Liver (tissue), 9 donors: ENCODE results near the gene ACP6. TPM values are rescaled to one million over a fixed set of nuclear protein-coding genes. Genes with fewer than 3 reads are reported as not detected.
A peak's percentile ranks its signal among the peaks of the same experiment; 100 is the strongest.

Experiments
- DNase-seq: peaks from one replicate; pipeline ENCODE4 v3.0.0-alpha.2; 2017; ENCODE audit warnings: low spot score
- H3K27ac ChIP-seq, 2 donors: one replicate each; pipeline ENCODE4 v1.7.0; 2013; ENCODE audit warnings: inconsistent platforms in 2 of 2, low read length in 2 of 2, control low read depth in 1 of 2, low read depth in 1 of 2, mild to moderate bottlenecking in 1 of 2
- H3K27me3 ChIP-seq, 4 donors: one replicate each; pipeline versions ENCODE4 v1.6.1 to v1.7.0; 2013; ENCODE audit warnings: low read length in 3 of 4, inconsistent platforms in 1 of 4, mild to moderate bottlenecking in 1 of 4, moderate library complexity in 1 of 4; ENCODE audit not compliant: control insufficient read depth in 4 of 4, insufficient read depth in 4 of 4
- H3K36me3 ChIP-seq, 4 donors: one replicate each; pipeline versions ENCODE4 v1.6.1 to v1.7.0; 2013; ENCODE audit warnings: low read length in 3 of 4, mild to moderate bottlenecking in 3 of 4, low read depth in 1 of 4, moderate library complexity in 1 of 4; ENCODE audit not compliant: control insufficient read depth in 4 of 4, insufficient read depth in 3 of 4
- H3K4me1 ChIP-seq, 4 donors: one replicate each; pipeline versions ENCODE4 v1.6.1 to v1.7.0; 2013; ENCODE audit warnings: low read length in 3 of 4, mild to moderate bottlenecking in 3 of 4, moderate library complexity in 1 of 4; ENCODE audit not compliant: control insufficient read depth in 4 of 4, insufficient read depth in 4 of 4
- H3K4me3 ChIP-seq, 3 donors: one replicate each; pipeline versions ENCODE4 v1.6.1 to v1.7.0; 2013; ENCODE audit warnings: low read length in 3 of 3, control low read depth in 1 of 3, low read depth in 1 of 3, mild to moderate bottlenecking in 1 of 3
- H3K9ac ChIP-seq, 2 donors: one replicate each; pipeline ENCODE4 v1.7.0; 2013; ENCODE audit warnings: low read length in 2 of 2, mild to moderate bottlenecking in 2 of 2, moderate library complexity in 2 of 2, control low read depth in 1 of 2, low read depth in 1 of 2
- H3K9me3 ChIP-seq, 4 donors: one replicate each; pipeline versions ENCODE4 v1.6.1 to v1.7.0; 2013; ENCODE audit warnings: low read length in 3 of 4; ENCODE audit not compliant: control insufficient read depth in 4 of 4
- ATF3 ChIP-seq: IDR thresholded peaks from 2 replicates; pipeline ENCODE4 v1.6.1; 2016; ENCODE audit warnings: antibody characterized with exemption
- EGR1 ChIP-seq, 2 donors: IDR thresholded peaks; 2 replicates each; pipeline ENCODE4 v1.6.1; 2016 to 2018; ENCODE audit warnings: antibody characterized with exemption in 2 of 2, low read depth in 2 of 2
- FOXA1 ChIP-seq: IDR thresholded peaks from 2 replicates; pipeline ENCODE4 v1.6.1; 2016; ENCODE audit warnings: antibody characterized with exemption
- FOXA2 ChIP-seq: IDR thresholded peaks from 2 replicates; pipeline ENCODE4 v1.6.1; 2016; ENCODE audit warnings: antibody characterized with exemption
- GABPA ChIP-seq, 2 donors: IDR thresholded peaks in 1 of 2; conservative IDR thresholded peaks in 1 of 2; 2 replicates each; pipeline ENCODE4 v1.6.1; 2016; ENCODE audit warnings: antibody characterized with exemption in 2 of 2, mild to moderate bottlenecking in 1 of 2, moderate library complexity in 1 of 2
- HNF4A ChIP-seq, 2 donors: conservative IDR thresholded peaks; 2 replicates each; pipeline ENCODE4 v1.6.1; 2016; ENCODE audit warnings: antibody characterized with exemption in 2 of 2, mild to moderate bottlenecking in 2 of 2
- HNF4G ChIP-seq: IDR thresholded peaks from 2 replicates; pipeline ENCODE4 v1.6.1; 2016; ENCODE audit warnings: antibody characterized with exemption
- JUND ChIP-seq, 2 donors: IDR thresholded peaks; 2 replicates each; pipeline ENCODE4 v1.6.1; 2016; ENCODE audit warnings: antibody characterized with exemption in 2 of 2
- MAX ChIP-seq: IDR thresholded peaks from 2 replicates; pipeline ENCODE4 v1.6.1; 2016; ENCODE audit warnings: antibody characterized with exemption
- NR2F2 ChIP-seq: IDR thresholded peaks from 2 replicates; pipeline ENCODE4 v1.6.1; 2016; ENCODE audit warnings: antibody characterized with exemption
- RAD21 ChIP-seq, 2 donors: IDR thresholded peaks; 2 replicates each; pipeline ENCODE4 v1.6.1; 2016; ENCODE audit warnings: antibody characterized with exemption in 2 of 2, mild to moderate bottlenecking in 2 of 2
- REST ChIP-seq: IDR thresholded peaks from 2 replicates; pipeline ENCODE4 v1.6.1; 2016; ENCODE audit warnings: antibody characterized with exemption, mild to moderate bottlenecking
- RXRA ChIP-seq, 2 donors: IDR thresholded peaks; 2 replicates each; pipeline ENCODE4 v1.6.1; 2017 to 2018; ENCODE audit warnings: antibody characterized with exemption in 2 of 2, mild to moderate bottlenecking in 1 of 2
- SP1 ChIP-seq: IDR thresholded peaks from 2 replicates; pipeline ENCODE4 v1.6.1; 2018; ENCODE audit warnings: antibody characterized with exemption, mild to moderate bottlenecking
- TAF1 ChIP-seq: conservative IDR thresholded peaks from 2 replicates; pipeline ENCODE4 v1.6.1; 2016; ENCODE audit warnings: antibody characterized with exemption, mild to moderate bottlenecking
- YY1 ChIP-seq: IDR thresholded peaks from 2 replicates; pipeline ENCODE4 v1.6.1; 2016; ENCODE audit warnings: antibody characterized with exemption, mild to moderate bottlenecking
- ZBTB33 ChIP-seq: IDR thresholded peaks from 2 replicates; pipeline ENCODE4 v1.6.1; 2016; ENCODE audit warnings: antibody characterized with exemption
- WGBS: extraction: QIAGEN DNeasy Blood & Tissue Kit; methylation state at CpG from one replicate; pipeline ENCODE4 v1.1.7; 2013; 5-methylcytosine and 5-hydroxymethylcytosine counted together
- polyA plus RNA-seq, 2 donors: library from polyadenylated mRNA; stranded (reverse) in 1 of 2; unstranded in 1 of 2; fragments of 200-250 nt in 1 of 2; fragments of >200 nt in 1 of 2; fragmentation: Nextera tagmentation in 1 of 2; extraction: Ambion mirVana in 1 of 2; gene quantifications; one replicate each; pipeline versions ENCODE4 v1.2.1 to v1.2.3, GENCODE V29; 2013 to 2015
- total RNA-seq, 2 donors: library from RNA; depleted of rRNA; stranded (reverse); fragments of >200 nt; gene quantifications; one replicate each; pipeline ENCODE4 v1.2.3, GENCODE V29; 2014
- donor health status: healthy.
- donor health status: healthy.
- donor health status: healthy.
- donor health status: healthy.
- donor health status: healthy.

ACP6 gene
- total and polyA plus RNA-seq, 4 donors = 4.7 to 18.1 (median 7.9) TPM

- Histone ChIP-seq H3K4me3 (peak overlapping the region; percentile 75 to 99 (median 90)), H3K27ac (peak overlapping the region; percentile 70 to 81), H3K9ac (peak overlapping the region in 1 of 2 donors; percentile 64), H3K4me1 (peaks cover 0 to 18% (median 12%) of the 10 kb centered on the region in 4 donors), H3K36me3 (peaks cover 0 to under 1% (median 0%) of the 10 kb centered on the region in 4 donors), H3K9me3 (no peaks in the 10 kb centered on the region), H3K27me3 (no peaks in the 10 kb centered on the region)
- peak in 1 of 2 donors; percentile 7 for TF ChIP-seq RXRA (IDR thresholded peaks at IDR 0.05)
- TF ChIP-seq FOXA2 = no peak
- TF ChIP-seq YY1 = no peak
- TF ChIP-seq MAX = no peak
- no peak for TF ChIP-seq FOXA1
- no peak for TF ChIP-seq RAD21 (IDR thresholded peaks at IDR 0.05)
- TF ChIP-seq HNF4G = no peak
- TF ChIP-seq SP1 = peak; percentile 54
- no peak for TF ChIP-seq TAF1
- TF ChIP-seq EGR1 (IDR thresholded peaks at IDR 0.05; ENCODE audit: low read depth in 2 of 2) = no peak
- TF ChIP-seq HNF4A (conservative IDR thresholded peaks at IDR 0.05) = no peak
- no peak for TF ChIP-seq JUND (IDR thresholded peaks at IDR 0.05)
- TF ChIP-seq ZBTB33 = no peak
- TF ChIP-seq ATF3 = no peak
- TF ChIP-seq NR2F2 = no peak
- peak; percentile 44 for TF ChIP-seq REST
- TF ChIP-seq GABPA (IDR thresholded peaks at IDR 0.05 in 1 of 2, conservative IDR thresholded peaks at IDR 0.05 in 1 of 2) = no peak
- peak; percentile 95 for DNase-seq
- 1% methylated on average over 80 of the region's 80 CpGs for WGBS
Observed at GRCh38 chr1:147599362-147600118, 70.8 kb downstream of the ACP6 start.
